HEK293 (cell line): ENCODE data around the gene CCDC51.

Experiments
- BCL6B ChIP-seq: fragments of 450-650 bp; formaldehyde crosslinking; IDR thresholded peaks from 2 replicates; pipeline ENCODE4 v1.5.1; 2017; ENCODE audit warnings: missing biosample characterization, missing genetic modification characterization
- CTCF ChIP-seq: fragments of 450-650 bp; formaldehyde crosslinking; IDR thresholded peaks from 2 replicates; pipeline ENCODE4 v1.5.1; 2016; ENCODE audit warnings: missing biosample characterization, missing genetic modification characterization
- GLIS1 ChIP-seq: fragments of 450-650 bp; formaldehyde crosslinking; IDR thresholded peaks from 2 replicates; pipeline ENCODE4 v1.5.1; 2016; ENCODE audit warnings: missing biosample characterization, missing genetic modification characterization
- OSR2 ChIP-seq: fragments of 450-650 bp; formaldehyde crosslinking; IDR thresholded peaks from 2 replicates; pipeline ENCODE4 v1.5.1; 2016; ENCODE audit warnings: missing biosample characterization, missing genetic modification characterization
- PATZ1 ChIP-seq: fragments of 450-650 bp; formaldehyde crosslinking; IDR thresholded peaks from 2 replicates; pipeline ENCODE4 v1.5.1; 2016; ENCODE audit warnings: missing biosample characterization, missing genetic modification characterization
- RBAK ChIP-seq: fragments of 450-650 bp; formaldehyde crosslinking; IDR thresholded peaks from 2 replicates; pipeline ENCODE4 v1.5.1; 2016; ENCODE audit warnings: missing biosample characterization, missing genetic modification characterization
- REPIN1 ChIP-seq: fragments of 450-650 bp; formaldehyde crosslinking; IDR thresholded peaks from 2 replicates; pipeline ENCODE4 v1.5.1; 2017; ENCODE audit warnings: missing biosample characterization, missing genetic modification characterization, low read depth
- SCRT2 ChIP-seq: fragments of 450-650 bp; formaldehyde crosslinking; IDR thresholded peaks from 2 replicates; pipeline ENCODE4 v1.5.1; 2016; ENCODE audit warnings: missing biosample characterization, missing genetic modification characterization
- TRIM28 ChIP-seq: IDR thresholded peaks from 2 replicates; pipeline ENCODE4 v1.6.1; 2011; ENCODE audit warnings: low read length, control low read depth, borderline replicate concordance
- ZBTB20 ChIP-seq: fragments of 450-650 bp; formaldehyde crosslinking; IDR thresholded peaks from 2 replicates; pipeline ENCODE4 v1.5.1; 2016; ENCODE audit warnings: missing biosample characterization, missing genetic modification characterization
- ZBTB48 ChIP-seq: fragments of 450-650 bp; formaldehyde crosslinking; IDR thresholded peaks from 2 replicates; pipeline ENCODE4 v1.5.1; 2016; ENCODE audit warnings: missing biosample characterization, missing genetic modification characterization
- ZBTB6 ChIP-seq: fragments of 450-650 bp; formaldehyde crosslinking; IDR thresholded peaks from 2 replicates; pipeline ENCODE4 v1.5.1; 2017; ENCODE audit warnings: missing biosample characterization, missing genetic modification characterization
- ZEB2 ChIP-seq: fragments of 450-650 bp; formaldehyde crosslinking; IDR thresholded peaks from 2 replicates; pipeline ENCODE4 v1.5.1; 2016; ENCODE audit warnings: missing biosample characterization, missing genetic modification characterization
- ZNF133 ChIP-seq: fragments of 450-650 bp; formaldehyde crosslinking; IDR thresholded peaks from 2 replicates; pipeline ENCODE4 v1.5.1; 2016; ENCODE audit warnings: missing biosample characterization, missing genetic modification characterization
- ZNF138 ChIP-seq: fragments of 450-650 bp; formaldehyde crosslinking; IDR thresholded peaks from 2 replicates; pipeline ENCODE4 v1.5.1; 2016; ENCODE audit warnings: missing biosample characterization, missing genetic modification characterization, borderline replicate concordance
- ZNF174 ChIP-seq: fragments of 450-650 bp; formaldehyde crosslinking; IDR thresholded peaks from 2 replicates; pipeline ENCODE4 v1.5.0; 2017; ENCODE audit warnings: missing biosample characterization, mild to moderate bottlenecking, missing genetic modification characterization
- ZNF175 ChIP-seq: fragments of 450-650 bp; formaldehyde crosslinking; IDR thresholded peaks from 2 replicates; pipeline ENCODE4 v1.5.1; 2016; ENCODE audit warnings: missing biosample characterization, missing genetic modification characterization
- ZNF214 ChIP-seq: fragments of 450-650 bp; formaldehyde crosslinking; IDR thresholded peaks from 2 replicates; pipeline ENCODE4 v1.5.1; 2017; ENCODE audit warnings: missing biosample characterization, mild to moderate bottlenecking, missing genetic modification characterization, borderline replicate concordance
- ZNF248 ChIP-seq: fragments of 450-650 bp; formaldehyde crosslinking; IDR thresholded peaks from 2 replicates; pipeline ENCODE4 v1.5.1; 2017; ENCODE audit warnings: missing biosample characterization, missing genetic modification characterization
- ZNF362 ChIP-seq: fragments of 450-650 bp; formaldehyde crosslinking; IDR thresholded peaks from 2 replicates; pipeline ENCODE4 v1.5.1; 2016; ENCODE audit warnings: missing biosample characterization, missing genetic modification characterization
- ZNF398 ChIP-seq: fragments of 450-650 bp; formaldehyde crosslinking; IDR thresholded peaks from 2 replicates; pipeline ENCODE4 v1.5.1; 2017; ENCODE audit warnings: missing biosample characterization, missing genetic modification characterization
- ZNF423 ChIP-seq: fragments of 450-650 bp; formaldehyde crosslinking; IDR thresholded peaks from 2 replicates; pipeline ENCODE4 v1.5.1; 2016; ENCODE audit warnings: missing biosample characterization, missing genetic modification characterization
- ZNF449 ChIP-seq: fragments of 450-650 bp; formaldehyde crosslinking; IDR thresholded peaks from 2 replicates; pipeline ENCODE4 v1.5.1; 2017; ENCODE audit warnings: missing biosample characterization, mild to moderate bottlenecking, missing genetic modification characterization, moderate library complexity
- ZNF48 ChIP-seq: fragments of 450-650 bp; formaldehyde crosslinking; IDR thresholded peaks from 2 replicates; pipeline ENCODE4 v1.5.1; 2016; ENCODE audit warnings: missing biosample characterization, missing genetic modification characterization
- ZNF501 ChIP-seq: fragments of 450-650 bp; formaldehyde crosslinking; IDR thresholded peaks from 2 replicates; pipeline ENCODE4 v1.5.1; 2016; ENCODE audit warnings: missing biosample characterization, missing genetic modification characterization
- ZNF530 ChIP-seq: fragments of 450-650 bp; formaldehyde crosslinking; IDR thresholded peaks from 2 replicates; pipeline ENCODE4 v1.5.1; 2016; ENCODE audit warnings: low read depth, missing biosample characterization, missing genetic modification characterization
- ZNF600 ChIP-seq: fragments of 450-650 bp; formaldehyde crosslinking; IDR thresholded peaks from 2 replicates; pipeline ENCODE4 v1.5.1; 2016; ENCODE audit warnings: missing biosample characterization, missing genetic modification characterization
- ZNF664 ChIP-seq: fragments of 450-650 bp; formaldehyde crosslinking; IDR thresholded peaks from 2 replicates; pipeline ENCODE4 v1.5.1; 2016; ENCODE audit warnings: missing biosample characterization, missing genetic modification characterization
- ZNF768 ChIP-seq: fragments of 450-650 bp; formaldehyde crosslinking; IDR thresholded peaks from 2 replicates; pipeline ENCODE4 v1.5.1; 2018; ENCODE audit warnings: missing biosample characterization, mild to moderate bottlenecking, missing genetic modification characterization
- ZSCAN30 ChIP-seq: fragments of 450-650 bp; IDR thresholded peaks from 2 replicates; pipeline ENCODE4 v1.5.1; 2018; ENCODE audit warnings: missing biosample characterization, mild to moderate bottlenecking, missing genetic modification characterization, moderate library complexity
- ZXDB ChIP-seq: fragments of 450-650 bp; formaldehyde crosslinking; IDR thresholded peaks from 2 replicates; pipeline ENCODE4 v1.5.1; 2016; ENCODE audit warnings: missing biosample characterization, missing genetic modification characterization

CCDC51 gene

GRCh38 chr3:48435774-48436476 is 4.0 kb downstream of the CCDC51 start (continued):
- no peak for TF ChIP-seq ZNF398 (tag by site-specific recombination)
- TF ChIP-seq ZSCAN30 (tag by site-specific recombination) = peak; percentile 63; the same call in 1 of the 2 replicates
- no peak for TF ChIP-seq TRIM28
- TF ChIP-seq ZNF449 = no peak
- no peak for TF ChIP-seq ZNF530 (tag by site-specific recombination)
- peak; percentile 93 for TF ChIP-seq CTCF
- no peak for TF ChIP-seq ZNF248 (tag by site-specific recombination)
- no peak for TF ChIP-seq ZNF768
- no peak for TF ChIP-seq ZBTB6 (tag by site-specific recombination)
- TF ChIP-seq ZNF423 (tag by site-specific recombination) = no peak
- no peak for TF ChIP-seq GLIS1 (tag by site-specific recombination)
- TF ChIP-seq REPIN1 = no peak
- no peak for TF ChIP-seq PATZ1
- no peak for TF ChIP-seq ZNF48 (tag by site-specific recombination)
- TF ChIP-seq ZNF174 (tag by site-specific recombination) = no peak
- no peak for TF ChIP-seq ZNF214 (tag by site-specific recombination)
- TF ChIP-seq OSR2 (tag by site-specific recombination) = no peak
- no peak for TF ChIP-seq ZNF138 (tag by site-specific recombination)
- no peak for TF ChIP-seq ZNF501 (tag by site-specific recombination)
- no peak for TF ChIP-seq SCRT2 (tag by site-specific recombination)
- no peak for TF ChIP-seq ZNF133 (tag by site-specific recombination)
- no peak for TF ChIP-seq ZNF362 (tag by site-specific recombination)
- TF ChIP-seq RBAK (tag by site-specific recombination) = no peak
- no peak for TF ChIP-seq ZNF175 (tag by site-specific recombination)
- TF ChIP-seq ZBTB20 (tag by site-specific recombination) = no peak
- TF ChIP-seq ZXDB (tag by site-specific recombination) = no peak
- peak; percentile 40; the same call in 1 of the 2 replicates for TF ChIP-seq ZEB2 (tag by site-specific recombination)
- TF ChIP-seq ZNF664 (tag by site-specific recombination) = no peak
- peak; percentile 40; the same call in 1 of the 2 replicates for TF ChIP-seq ZBTB48
- no peak for TF ChIP-seq BCL6B
- TF ChIP-seq ZNF600 (tag by site-specific recombination) = no peak
